ENCODE data around the gene GTF3C1. TPM values are rescaled to one million over a fixed set of nuclear protein-coding genes. Genes with fewer than 3 reads are reported as not detected.

GTF3C1 gene
- total RNA-seq, 1 experiment from 2014 or later = 46.6 TPM

DNA sequence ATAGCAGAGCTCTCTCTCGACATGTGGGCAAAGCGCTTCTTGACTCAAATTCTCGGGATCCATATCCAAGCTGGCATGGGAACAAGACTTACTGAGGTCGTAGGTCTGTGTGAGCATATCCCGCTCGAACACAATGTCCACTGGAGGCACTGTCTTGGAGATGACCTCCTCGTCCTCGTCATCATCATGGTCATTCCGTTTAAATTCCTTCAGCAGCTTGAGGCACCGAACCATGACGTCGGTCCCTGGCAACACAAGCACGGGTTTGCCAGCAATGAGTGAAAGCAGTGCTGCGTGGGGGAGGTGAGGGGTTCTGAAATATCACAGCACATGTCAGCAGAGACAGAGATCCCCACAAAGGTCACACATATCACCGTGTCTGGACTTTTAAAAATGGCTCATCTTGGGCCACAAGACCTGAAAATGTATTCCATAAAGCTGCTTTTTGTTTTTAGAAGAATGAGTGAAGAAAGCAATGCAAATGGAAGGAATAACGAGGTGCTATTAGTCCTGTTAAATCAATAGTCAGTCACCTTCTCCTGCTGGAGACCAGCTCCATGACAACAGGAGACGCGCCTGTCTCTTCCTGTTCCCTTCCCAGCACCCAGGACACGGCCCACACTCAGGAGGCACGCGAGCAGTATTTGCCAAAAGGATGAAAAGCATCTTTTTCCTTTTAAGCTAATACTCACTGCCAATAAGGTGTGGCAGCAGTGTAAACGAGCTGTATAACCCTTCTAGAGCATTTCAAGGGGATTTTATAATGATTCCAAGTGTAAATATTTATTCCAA, 37.9 kb downstream of the GTF3C1 start:
- Histone ChIP-seq H3K4me1 (ENCODE audit: low read length) (peaks cover 14% of the 10 kb centered on the region), H3K9me2 (replicated peaks; ENCODE audit: insufficient read depth, low read length) (no peaks in the 10 kb centered on the region), H3K36me3 (ENCODE audit: insufficient read depth, low read length) (peaks cover 12% of the 10 kb centered on the region; the same call in 1 of the 2 replicates), H3K4me2 (ENCODE audit: low read depth, low read length, poor library complexity, severe bottlenecking) (no peak overlapping the region), H3K27me3 (ENCODE audit: low read length) (no peaks in the 10 kb centered on the region), H3K9me3 (ENCODE audit: low read length) (no peaks in the 10 kb centered on the region), H3K9ac (ENCODE audit: low read length) (no peak overlapping the region), H4K20me1 (ENCODE audit: insufficient read depth, low read depth, low read length) (no peaks in the 10 kb centered on the region), H3K79me2 (ENCODE audit: low read length) (0 out of 2 replicates have a peak, but pooled peaks cover 5% of the 10 kb centered on the region), H2AFZ (ENCODE audit: low read length) (no peak overlapping the region), H3K27ac (ENCODE audit: low read length) (no peak overlapping the region), H3K4me3 (ENCODE audit: low read length) (no peak overlapping the region)
- DNase-seq = no peak

DNA sequence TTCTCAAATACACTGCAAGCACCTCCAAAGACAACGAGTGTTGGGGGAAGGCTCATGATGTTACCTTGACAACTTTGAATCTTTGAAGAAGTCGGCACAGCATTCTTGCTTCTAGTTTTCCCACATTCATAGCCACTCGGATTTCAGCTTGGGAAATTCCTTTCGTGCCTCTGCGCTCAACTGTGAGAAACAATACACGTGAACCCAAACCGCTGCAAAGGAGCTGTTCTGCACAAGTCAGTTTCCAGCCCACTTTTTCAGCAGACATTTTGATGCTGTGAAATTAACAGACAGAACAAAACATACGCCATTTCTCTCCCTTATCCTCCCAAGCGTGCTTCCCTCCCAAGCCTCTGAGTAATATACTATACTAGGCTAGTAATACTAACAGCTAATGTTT, 41.2 kb downstream of the GTF3C1 start:
- H3K9me3 ChIP-seq (ENCODE audit: low read length) = no peaks in the 10 kb centered on the region
- H3K27me3 ChIP-seq (ENCODE audit: low read length) = no peaks in the 10 kb centered on the region
- H3K4me1 ChIP-seq (ENCODE audit: low read length) = no peaks in the 10 kb centered on the region
- H2AFZ ChIP-seq (ENCODE audit: low read length) = no peak overlapping the region
- no peaks in the 10 kb centered on the region for H4K20me1 ChIP-seq (ENCODE audit: insufficient read depth, low read depth, low read length)
- H3K4me3 ChIP-seq (ENCODE audit: low read length) = no peak overlapping the region
- H3K9ac ChIP-seq (ENCODE audit: low read length) = no peak overlapping the region
- H3K79me2 ChIP-seq (ENCODE audit: low read length) = no peaks in the 10 kb centered on the region
- H3K9me2 ChIP-seq (replicated peaks; ENCODE audit: insufficient read depth, low read length) = no peaks in the 10 kb centered on the region
- no peak overlapping the region for H3K27ac ChIP-seq (ENCODE audit: low read length)
- no peak overlapping the region for H3K4me2 ChIP-seq (ENCODE audit: low read depth, low read length, poor library complexity, severe bottlenecking)
- no peak for DNase-seq
- H3K36me3 ChIP-seq (ENCODE audit: insufficient read depth, low read length) = peaks cover 19% of the 10 kb centered on the region; the same call in 1 of the 2 replicates

DNA sequence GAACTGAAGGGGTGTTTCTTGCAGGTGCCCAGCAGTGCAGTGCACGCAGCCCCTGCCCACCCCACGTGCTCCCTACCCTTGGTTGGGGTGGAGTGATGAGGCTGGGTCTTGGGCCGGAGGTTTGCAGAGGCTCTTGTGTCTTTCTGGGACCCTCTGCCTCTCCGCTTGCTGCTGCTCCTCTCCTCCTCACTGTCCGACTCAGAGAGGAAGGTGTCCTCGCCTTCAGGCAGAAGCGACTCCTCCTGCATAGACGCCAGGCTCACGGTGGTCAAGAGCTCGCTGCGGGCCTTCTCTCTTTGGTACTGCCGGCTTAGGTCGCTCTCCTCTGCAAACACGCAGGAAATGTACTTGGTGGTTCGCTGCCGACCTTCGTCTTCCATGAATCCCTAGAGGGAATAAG, 42.9 kb downstream of the GTF3C1 start:
- Histone ChIP-seq H3K27ac (ENCODE audit: low read length) (no peak overlapping the region), H3K4me1 (ENCODE audit: low read length) (no peaks in the 10 kb centered on the region), H3K9ac (ENCODE audit: low read length) (no peak overlapping the region), H3K4me2 (ENCODE audit: low read depth, low read length, poor library complexity, severe bottlenecking) (no peak overlapping the region), H3K36me3 (ENCODE audit: insufficient read depth, low read length) (peaks cover 20% of the 10 kb centered on the region; the same call in 1 of the 2 replicates), H2AFZ (ENCODE audit: low read length) (no peak overlapping the region), H3K9me2 (replicated peaks; ENCODE audit: insufficient read depth, low read length) (no peaks in the 10 kb centered on the region), H3K27me3 (ENCODE audit: low read length) (no peaks in the 10 kb centered on the region), H3K4me3 (ENCODE audit: low read length) (no peak overlapping the region), H3K79me2 (ENCODE audit: low read length) (no peaks in the 10 kb centered on the region), H4K20me1 (ENCODE audit: insufficient read depth, low read depth, low read length) (no peaks in the 10 kb centered on the region), H3K9me3 (ENCODE audit: low read length) (no peaks in the 10 kb centered on the region)
- DNase-seq = no peak

DNA sequence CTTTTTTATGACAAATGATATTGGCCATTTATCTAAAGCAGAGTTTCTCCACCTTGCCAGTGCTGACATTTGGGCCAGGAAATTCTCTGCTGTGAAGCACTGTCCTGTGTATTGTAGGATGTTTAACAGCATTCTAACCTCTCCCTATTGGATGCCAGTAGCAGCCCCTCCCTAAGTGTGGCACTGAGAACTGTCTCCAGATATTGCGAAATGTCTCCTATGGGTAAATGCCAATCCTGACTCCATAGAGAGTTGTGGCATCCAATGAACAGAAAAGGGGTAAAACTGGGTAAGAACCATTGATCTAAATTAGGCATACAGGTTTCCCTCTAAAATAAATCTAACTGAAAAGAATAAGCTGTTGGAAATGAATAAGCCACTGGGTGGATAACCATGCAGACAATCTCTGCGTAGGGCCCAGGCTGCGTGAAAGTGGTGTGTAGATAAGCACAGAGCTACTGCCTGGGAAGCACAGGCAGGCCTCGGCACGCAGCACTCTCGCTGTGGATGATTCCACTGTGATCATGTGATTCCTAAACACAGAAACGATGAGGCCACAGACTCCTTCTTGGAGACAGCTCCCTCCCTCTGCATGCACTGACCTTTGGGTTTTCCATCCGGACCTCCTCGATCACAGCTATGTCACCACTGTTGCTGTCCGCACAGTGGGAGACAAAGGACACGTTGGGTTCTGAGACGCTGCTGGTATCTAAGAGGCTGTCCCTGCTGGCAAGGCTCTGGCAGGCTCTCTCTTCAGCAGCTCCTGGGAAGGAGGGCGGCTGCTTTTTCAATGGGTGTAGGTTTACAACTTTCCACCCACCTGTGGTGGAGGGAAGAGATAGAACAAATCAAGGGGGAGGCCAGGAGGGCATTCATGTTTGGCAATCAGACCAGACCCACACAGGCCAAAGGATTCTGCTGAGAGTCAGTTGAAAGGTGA, 44.1 kb downstream of the GTF3C1 start:
- Histone ChIP-seq H3K36me3 (ENCODE audit: insufficient read depth, low read length) (peaks cover 22% of the 10 kb centered on the region; the same call in 1 of the 2 replicates), H3K27me3 (ENCODE audit: low read length) (no peaks in the 10 kb centered on the region), H3K4me3 (ENCODE audit: low read length) (no peak overlapping the region), H3K27ac (ENCODE audit: low read length) (no peak overlapping the region), H3K9me3 (ENCODE audit: low read length) (no peaks in the 10 kb centered on the region), H3K9ac (ENCODE audit: low read length) (no peak overlapping the region), H2AFZ (ENCODE audit: low read length) (no peak overlapping the region), H3K4me1 (ENCODE audit: low read length) (no peaks in the 10 kb centered on the region), H3K9me2 (replicated peaks; ENCODE audit: insufficient read depth, low read length) (no peaks in the 10 kb centered on the region), H3K79me2 (ENCODE audit: low read length) (no peaks in the 10 kb centered on the region), H4K20me1 (ENCODE audit: insufficient read depth, low read depth, low read length) (no peaks in the 10 kb centered on the region), H3K4me2 (ENCODE audit: low read depth, low read length, poor library complexity, severe bottlenecking) (no peak overlapping the region)
- DNase-seq = no peak

DNA sequence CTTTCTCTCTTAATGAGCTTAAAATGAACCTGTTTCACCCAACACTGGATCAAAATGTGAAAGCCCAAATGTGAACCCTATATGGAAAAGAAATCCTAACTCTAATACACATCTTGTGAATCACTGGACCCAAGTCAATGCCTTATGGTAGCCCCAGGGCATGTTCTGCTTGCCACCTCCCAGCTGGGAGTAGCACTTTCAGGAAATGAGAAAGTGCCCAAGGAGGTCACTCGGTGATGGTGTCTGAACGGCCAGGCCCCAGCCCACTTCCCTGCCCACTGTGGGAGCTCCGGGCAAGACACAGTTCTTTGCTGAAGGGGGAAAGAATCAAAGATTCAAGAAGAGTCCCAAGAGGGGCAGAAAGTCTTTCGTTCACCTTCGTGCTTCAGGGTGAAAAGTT, 46.1 kb downstream of the GTF3C1 start:
- H3K27ac ChIP-seq (ENCODE audit: low read length) = no peak overlapping the region
- no peaks in the 10 kb centered on the region for H3K4me1 ChIP-seq (ENCODE audit: low read length)
- no peaks in the 10 kb centered on the region for H3K79me2 ChIP-seq (ENCODE audit: low read length)
- no peak overlapping the region for H3K4me2 ChIP-seq (ENCODE audit: low read depth, low read length, poor library complexity, severe bottlenecking)
- no peaks in the 10 kb centered on the region for H4K20me1 ChIP-seq (ENCODE audit: insufficient read depth, low read depth, low read length)
- no peak overlapping the region for H2AFZ ChIP-seq (ENCODE audit: low read length)
- DNase-seq = no peak
- H3K9me2 ChIP-seq (replicated peaks; ENCODE audit: insufficient read depth, low read length) = no peaks in the 10 kb centered on the region
- H3K36me3 ChIP-seq (ENCODE audit: insufficient read depth, low read length) = peaks cover 22% of the 10 kb centered on the region; the same call in 1 of the 2 replicates
- no peak overlapping the region for H3K9ac ChIP-seq (ENCODE audit: low read length)
- H3K4me3 ChIP-seq (ENCODE audit: low read length) = no peak overlapping the region
- H3K27me3 ChIP-seq (ENCODE audit: low read length) = no peaks in the 10 kb centered on the region
- H3K9me3 ChIP-seq (ENCODE audit: low read length) = no peaks in the 10 kb centered on the region

DNA sequence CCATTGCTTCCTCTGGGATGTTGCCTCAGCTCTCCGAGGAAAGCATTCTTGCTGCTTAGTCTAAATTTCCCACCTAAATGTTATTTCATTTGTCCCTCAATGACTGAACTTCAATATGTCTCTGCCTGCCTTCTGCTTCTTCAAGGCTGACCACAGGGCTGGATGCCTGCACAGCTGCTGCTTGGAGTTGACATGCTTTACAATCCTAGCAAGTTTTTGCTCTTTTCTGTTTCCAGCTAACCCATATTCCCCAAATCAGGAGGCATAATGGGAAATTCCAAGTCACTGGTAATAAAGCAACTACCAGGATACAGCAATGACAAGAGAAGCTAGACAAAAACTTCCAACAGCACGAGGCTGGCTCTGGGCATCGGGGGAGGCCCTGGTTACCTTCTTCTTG, 48.9 kb downstream of the GTF3C1 start:
- DNase-seq = no peak
- H3K36me3 ChIP-seq (ENCODE audit: insufficient read depth, low read length) = peaks cover 28% of the 10 kb centered on the region; the same call in 1 of the 2 replicates

DNA sequence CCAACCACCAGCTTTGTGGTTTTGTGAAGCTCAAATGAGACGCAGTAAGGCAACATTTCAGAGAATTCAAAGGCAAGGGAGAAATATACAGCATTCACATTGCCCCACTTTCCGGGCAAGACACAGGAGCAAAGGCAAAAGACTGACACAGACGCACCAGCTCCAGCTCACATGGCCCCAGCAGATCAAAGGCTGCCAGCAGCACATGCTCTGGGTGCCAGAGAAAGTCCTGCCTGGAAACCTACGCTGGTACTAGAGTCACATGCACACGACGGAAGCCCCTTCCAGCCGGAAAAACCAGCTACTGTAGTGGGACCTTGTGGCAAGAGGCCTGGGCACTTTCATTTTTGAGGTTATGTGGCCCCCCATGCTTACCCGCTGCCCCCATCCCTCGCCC, 50.1 kb downstream of the GTF3C1 start:
- H3K4me1 ChIP-seq (ENCODE audit: low read length) = no peaks in the 10 kb centered on the region
- H3K9me3 ChIP-seq (ENCODE audit: low read length) = no peaks in the 10 kb centered on the region
- H3K27ac ChIP-seq (ENCODE audit: low read length) = no peak overlapping the region
- H3K27me3 ChIP-seq (ENCODE audit: low read length) = no peaks in the 10 kb centered on the region
- DNase-seq = no peak
- no peaks in the 10 kb centered on the region for H3K9me2 ChIP-seq (replicated peaks; ENCODE audit: insufficient read depth, low read length)
- no peaks in the 10 kb centered on the region for H3K79me2 ChIP-seq (ENCODE audit: low read length)
- no peaks in the 10 kb centered on the region for H4K20me1 ChIP-seq (ENCODE audit: insufficient read depth, low read depth, low read length)
- H3K9ac ChIP-seq (ENCODE audit: low read length) = no peak overlapping the region
- H3K4me2 ChIP-seq (ENCODE audit: low read depth, low read length, poor library complexity, severe bottlenecking) = no peak overlapping the region
- no peak overlapping the region for H3K4me3 ChIP-seq (ENCODE audit: low read length)
- peaks cover 22% of the 10 kb centered on the region; the same call in 1 of the 2 replicates for H3K36me3 ChIP-seq (ENCODE audit: insufficient read depth, low read length)
- H2AFZ ChIP-seq (ENCODE audit: low read length) = no peak overlapping the region

More for the DNA sequence above, 48.9 kb downstream of the GTF3C1 start:
- Histone ChIP-seq H3K4me2 (ENCODE audit: low read depth, low read length, poor library complexity, severe bottlenecking) (no peak overlapping the region), H3K4me3 (ENCODE audit: low read length) (no peak overlapping the region), H2AFZ (ENCODE audit: low read length) (no peak overlapping the region), H3K9ac (ENCODE audit: low read length) (no peak overlapping the region), H3K9me2 (replicated peaks; ENCODE audit: insufficient read depth, low read length) (no peaks in the 10 kb centered on the region), H3K79me2 (ENCODE audit: low read length) (no peaks in the 10 kb centered on the region), H3K27ac (ENCODE audit: low read length) (no peak overlapping the region), H4K20me1 (ENCODE audit: insufficient read depth, low read depth, low read length) (no peaks in the 10 kb centered on the region), H3K27me3 (ENCODE audit: low read length) (no peaks in the 10 kb centered on the region), H3K4me1 (ENCODE audit: low read length) (no peaks in the 10 kb centered on the region), H3K9me3 (ENCODE audit: low read length) (no peaks in the 10 kb centered on the region)
